Vagina (tissue), 2 donors: ENCODE measurements around the gene ZNF423. TPM values are rescaled to one million over a fixed set of nuclear protein-coding genes. Genes with fewer than 3 reads are reported as not detected.

Experiments used
- DNase-seq, 2 donors: peaks; one replicate each; pipeline ENCODE4 v3.0.0-alpha.2; 2017; ENCODE audit errors: extremely low spot score in 2 of 2
- H3K27ac ChIP-seq: fragments of 200-600 bp; sonication (generic); one replicate; pipeline ENCODE4 v1.5.1; 2019
- H3K27me3 ChIP-seq: fragments of 200-600 bp; sonication (generic); one replicate; pipeline ENCODE4 v1.5.1; 2019
- H3K36me3 ChIP-seq, 2 donors: fragments of 200-600 bp; sonication (generic); one replicate each; pipeline ENCODE4 v1.5.1; 2017 to 2019
- H3K4me1 ChIP-seq: fragments of 200-600 bp; sonication (generic); one replicate; pipeline ENCODE4 v1.5.1; 2019
- H3K4me3 ChIP-seq, 2 donors: fragments of 200-600 bp; sonication (generic); 1 replicate in 1 of 2; 2 replicates in 1 of 2; pipeline ENCODE4 v1.5.1; 2016 to 2019
- H3K9me3 ChIP-seq: fragments of 200-600 bp; sonication (generic); one replicate; pipeline ENCODE4 v1.5.1; 2019
- POLR2A ChIP-seq, 2 donors: fragments of 450-650 bp; IDR thresholded peaks; one replicate each; pipeline ENCODE4 v1.6.1; 2017; ENCODE audit warnings: antibody characterized with exemption in 2 of 2, mild to moderate bottlenecking in 2 of 2, moderate library complexity in 2 of 2
- POLR2AphosphoS5 ChIP-seq, 2 donors: sonication (generic); formaldehyde crosslinking; IDR thresholded peaks; one replicate each; pipeline ENCODE4 v1.9.0; 2017; ENCODE audit warnings: antibody characterized with exemption in 2 of 2, mild to moderate bottlenecking in 2 of 2, low read depth in 1 of 2; ENCODE audit not compliant: insufficient read depth in 1 of 2
- intact Hi-C: fragments of 100-400 bp; cut with DNase I; formaldehyde crosslinking; loops from one replicate; pipeline ENCODE4 v1.15.1; 2023
- total RNA-seq: library from RNA; depleted of rRNA; stranded (reverse); fragments of >200 nt; gene quantifications from one replicate; pipeline ENCODE4 v1.2.3, GENCODE V29; 2016
- TF ChIP-seq, protein P1 (sequence below), 3 experiments: fragments of 450-650 bp in 2 of 3; fragments of 200-600 bp in 1 of 3; sonication (generic) in 1 of 3; IDR thresholded peaks; one replicate each; pipeline ENCODE4 v1.5.1; 2017 to 2019; ENCODE audit warnings: antibody characterized with exemption in 3 of 3, mild to moderate bottlenecking in 2 of 3, moderate library complexity in 2 of 3

ZNF423 gene
- total RNA-seq, 1 donor from 2014 or later: 10.3 TPM

- no peak for DNase-seq
- Histone ChIP-seq H3K36me3 (no peaks in the 10 kb centered on the region), H3K4me3 (no peak overlapping the region), H3K4me1 (no peaks in the 10 kb centered on the region), H3K27ac (no peak overlapping the region), H3K27me3 (no peaks in the 10 kb centered on the region), H3K9me3 (no peaks in the 10 kb centered on the region)
- intact Hi-C loops: no loop called here
- no peak for TF ChIP-seq POLR2AphosphoS5 (IDR thresholded peaks at IDR 0.05; ENCODE audit: insufficient read depth in 1 of 2, low read depth in 1 of 2)
- TF ChIP-seq, protein P1, sequence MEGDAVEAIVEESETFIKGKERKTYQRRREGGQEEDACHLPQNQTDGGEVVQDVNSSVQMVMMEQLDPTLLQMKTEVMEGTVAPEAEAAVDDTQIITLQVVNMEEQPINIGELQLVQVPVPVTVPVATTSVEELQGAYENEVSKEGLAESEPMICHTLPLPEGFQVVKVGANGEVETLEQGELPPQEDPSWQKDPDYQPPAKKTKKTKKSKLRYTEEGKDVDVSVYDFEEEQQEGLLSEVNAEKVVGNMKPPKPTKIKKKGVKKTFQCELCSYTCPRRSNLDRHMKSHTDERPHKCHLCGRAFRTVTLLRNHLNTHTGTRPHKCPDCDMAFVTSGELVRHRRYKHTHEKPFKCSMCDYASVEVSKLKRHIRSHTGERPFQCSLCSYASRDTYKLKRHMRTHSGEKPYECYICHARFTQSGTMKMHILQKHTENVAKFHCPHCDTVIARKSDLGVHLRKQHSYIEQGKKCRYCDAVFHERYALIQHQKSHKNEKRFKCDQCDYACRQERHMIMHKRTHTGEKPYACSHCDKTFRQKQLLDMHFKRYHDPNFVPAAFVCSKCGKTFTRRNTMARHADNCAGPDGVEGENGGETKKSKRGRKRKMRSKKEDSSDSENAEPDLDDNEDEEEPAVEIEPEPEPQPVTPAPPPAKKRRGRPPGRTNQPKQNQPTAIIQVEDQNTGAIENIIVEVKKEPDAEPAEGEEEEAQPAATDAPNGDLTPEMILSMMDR (IDR thresholded peaks at IDR 0.05): no peak
- TF ChIP-seq POLR2A (IDR thresholded peaks at IDR 0.05): no peak
Measured at GRCh38 chr16:49455991-49456745, 399.7 kb downstream of the ZNF423 start.

- no peak for DNase-seq
- Histone ChIP-seq H3K9me3 (no peaks in the 10 kb centered on the region), H3K27me3 (no peaks in the 10 kb centered on the region), H3K36me3 (no peaks in the 10 kb centered on the region), H3K4me3 (no peak overlapping the region), H3K27ac (no peak overlapping the region), H3K4me1 (no peaks in the 10 kb centered on the region)
- TF ChIP-seq POLR2A (IDR thresholded peaks at IDR 0.05): no peak
- no peak for TF ChIP-seq POLR2AphosphoS5 (IDR thresholded peaks at IDR 0.05; ENCODE audit: insufficient read depth in 1 of 2, low read depth in 1 of 2)
- TF ChIP-seq, protein P1 (IDR thresholded peaks at IDR 0.05): no peak
- intact Hi-C loops: no loop called here
Measured at GRCh38 chr16:49455181-49455990, 400.5 kb downstream of the ZNF423 start.

GRCh38 chr16:49454426-49455180, 401.3 kb downstream of the ZNF423 start:
- no peaks in the 10 kb centered on the region for H3K27me3 ChIP-seq
- no peaks in the 10 kb centered on the region for H3K9me3 ChIP-seq
- TF ChIP-seq POLR2A (IDR thresholded peaks at IDR 0.05) (no peak), POLR2AphosphoS5 (IDR thresholded peaks at IDR 0.05; ENCODE audit: insufficient read depth in 1 of 2, low read depth in 1 of 2) (no peak)
- TF ChIP-seq, protein P1 (IDR thresholded peaks at IDR 0.05): no peak
- no peak overlapping the region for H3K4me3 ChIP-seq
- H3K36me3 ChIP-seq: no peaks in the 10 kb centered on the region
- H3K4me1 ChIP-seq: no peaks in the 10 kb centered on the region
- intact Hi-C loops: no loop called here
- DNase-seq: no peak
- no peak overlapping the region for H3K27ac ChIP-seq

DNA sequence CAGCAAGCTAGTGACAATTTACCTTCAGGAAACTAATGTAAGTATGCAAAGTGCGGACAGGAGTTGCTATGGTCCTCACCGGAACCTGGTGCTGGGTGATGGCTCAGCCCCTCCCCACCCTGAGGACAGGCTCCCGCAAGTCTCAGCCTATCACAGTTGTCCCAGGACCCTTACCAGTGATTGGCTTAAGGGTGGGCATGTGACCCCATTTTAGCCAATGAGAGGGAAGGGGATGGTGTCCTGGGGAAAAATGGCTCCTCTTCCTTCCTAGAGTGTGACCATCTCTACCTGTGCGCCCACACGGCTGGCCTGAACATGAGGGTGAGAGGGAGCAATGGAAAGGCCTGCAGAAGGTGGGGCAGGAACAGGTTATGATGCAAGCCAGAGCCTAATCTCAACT, 401.9 kb downstream of the ZNF423 start:
- Histone ChIP-seq H3K9me3 (no peaks in the 10 kb centered on the region), H3K4me1 (no peaks in the 10 kb centered on the region), H3K4me3 (no peak overlapping the region), H3K36me3 (no peaks in the 10 kb centered on the region), H3K27ac (no peak overlapping the region), H3K27me3 (no peaks in the 10 kb centered on the region)
- intact Hi-C loops: no loop called here
- TF ChIP-seq, protein P1 (IDR thresholded peaks at IDR 0.05): no peak
- TF ChIP-seq POLR2A (IDR thresholded peaks at IDR 0.05): no peak
- TF ChIP-seq POLR2AphosphoS5 (IDR thresholded peaks at IDR 0.05; ENCODE audit: insufficient read depth in 1 of 2, low read depth in 1 of 2): no peak
- DNase-seq: no peak
